Measurements from ENCODE around the gene SPEG.

The SPEG gene

GRCh38 chr2:219444566-219445091 lies 10.0 kb downstream of the SPEG start:
- no peak for DNase-seq

GRCh38 chr2:219445220-219445640 lies 10.6 kb downstream of the SPEG start:
- no peak for DNase-seq

DNA sequence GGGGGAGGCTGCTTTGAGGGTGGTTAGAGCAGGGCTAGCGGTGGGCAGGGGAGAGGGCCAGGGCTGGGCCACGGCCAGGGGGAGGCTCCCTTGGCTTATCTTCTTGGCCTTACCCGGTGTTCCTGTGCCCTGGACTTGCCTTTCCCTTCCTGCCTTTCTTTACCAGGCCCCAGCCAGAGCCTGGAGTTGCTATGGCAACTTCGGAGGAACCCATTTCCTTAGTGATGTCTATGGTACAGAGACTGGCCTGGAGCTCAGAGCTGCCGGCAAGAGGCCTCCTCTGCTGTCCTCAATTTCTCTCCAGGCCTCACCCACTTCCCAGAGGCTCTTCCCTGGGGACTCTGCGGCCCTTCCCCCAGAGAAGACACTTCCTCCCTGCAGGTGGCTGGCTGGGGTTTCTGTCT lies 11.5 kb downstream of the SPEG start:
- peak; percentile 76 for DNase-seq

DNA sequence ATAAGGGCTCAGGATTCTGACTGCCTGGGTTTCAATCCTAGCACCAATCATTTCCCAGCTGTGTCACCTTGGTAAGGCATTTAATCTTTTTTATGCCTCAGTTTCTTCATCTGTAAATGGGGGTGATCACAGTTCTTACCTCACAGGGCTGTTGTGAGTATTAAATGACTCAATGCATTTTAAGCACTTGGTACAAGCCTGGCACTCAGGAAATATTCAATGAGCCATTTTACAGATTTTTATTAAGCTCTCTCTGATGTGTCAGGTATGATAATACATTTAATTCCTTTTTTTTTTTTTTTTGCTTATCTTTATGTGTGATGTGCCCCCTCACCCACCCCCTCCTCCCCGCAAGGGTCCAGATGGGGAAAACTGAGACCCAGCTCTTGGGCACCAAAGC lies 12.0 kb downstream of the SPEG start:
- DNase-seq, result no peak

- peak; percentile 36 for DNase-seq
Observed at GRCh38 chr2:219447242-219448098, 12.8 kb downstream of the SPEG start.

DNA sequence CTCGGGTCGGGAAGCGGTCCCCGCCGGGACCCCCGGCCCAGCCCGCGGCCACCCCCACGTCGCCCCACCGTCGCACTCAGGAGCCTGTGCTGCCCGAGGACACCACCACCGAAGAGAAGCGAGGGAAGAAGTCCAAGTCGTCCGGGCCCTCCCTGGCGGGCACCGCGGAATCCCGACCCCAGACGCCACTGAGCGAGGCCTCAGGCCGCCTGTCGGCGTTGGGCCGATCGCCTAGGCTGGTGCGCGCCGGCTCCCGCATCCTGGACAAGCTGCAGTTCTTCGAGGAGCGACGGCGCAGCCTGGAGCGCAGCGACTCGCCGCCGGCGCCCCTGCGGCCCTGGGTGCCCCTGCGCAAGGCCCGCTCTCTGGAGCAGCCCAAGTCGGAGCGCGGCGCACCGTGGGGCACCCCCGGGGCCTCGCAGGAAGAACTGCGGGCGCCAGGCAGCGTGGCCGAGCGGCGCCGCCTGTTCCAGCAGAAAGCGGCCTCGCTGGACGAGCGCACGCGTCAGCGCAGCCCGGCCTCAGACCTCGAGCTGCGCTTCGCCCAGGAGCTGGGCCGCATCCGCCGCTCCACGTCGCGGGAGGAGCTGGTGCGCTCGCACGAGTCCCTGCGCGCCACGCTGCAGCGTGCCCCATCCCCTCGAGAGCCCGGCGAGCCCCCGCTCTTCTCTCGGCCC lies 13.6 kb downstream of the SPEG start:
- no peak for DNase-seq

- no peak for DNase-seq
Observed at GRCh38 chr2:219448776-219449341, 14.2 kb downstream of the SPEG start.

- DNase-seq, result no peak
Observed at GRCh38 chr2:219449609-219450008, 15.0 kb downstream of the SPEG start.

GRCh38 chr2:219451661-219452360 lies 17.2 kb downstream of the SPEG start:
- DNase-seq, result peak; percentile 53

- peak; percentile 99 for DNase-seq
Observed at GRCh38 chr2:219452361-219453317, 18.0 kb downstream of the SPEG start.

DNA sequence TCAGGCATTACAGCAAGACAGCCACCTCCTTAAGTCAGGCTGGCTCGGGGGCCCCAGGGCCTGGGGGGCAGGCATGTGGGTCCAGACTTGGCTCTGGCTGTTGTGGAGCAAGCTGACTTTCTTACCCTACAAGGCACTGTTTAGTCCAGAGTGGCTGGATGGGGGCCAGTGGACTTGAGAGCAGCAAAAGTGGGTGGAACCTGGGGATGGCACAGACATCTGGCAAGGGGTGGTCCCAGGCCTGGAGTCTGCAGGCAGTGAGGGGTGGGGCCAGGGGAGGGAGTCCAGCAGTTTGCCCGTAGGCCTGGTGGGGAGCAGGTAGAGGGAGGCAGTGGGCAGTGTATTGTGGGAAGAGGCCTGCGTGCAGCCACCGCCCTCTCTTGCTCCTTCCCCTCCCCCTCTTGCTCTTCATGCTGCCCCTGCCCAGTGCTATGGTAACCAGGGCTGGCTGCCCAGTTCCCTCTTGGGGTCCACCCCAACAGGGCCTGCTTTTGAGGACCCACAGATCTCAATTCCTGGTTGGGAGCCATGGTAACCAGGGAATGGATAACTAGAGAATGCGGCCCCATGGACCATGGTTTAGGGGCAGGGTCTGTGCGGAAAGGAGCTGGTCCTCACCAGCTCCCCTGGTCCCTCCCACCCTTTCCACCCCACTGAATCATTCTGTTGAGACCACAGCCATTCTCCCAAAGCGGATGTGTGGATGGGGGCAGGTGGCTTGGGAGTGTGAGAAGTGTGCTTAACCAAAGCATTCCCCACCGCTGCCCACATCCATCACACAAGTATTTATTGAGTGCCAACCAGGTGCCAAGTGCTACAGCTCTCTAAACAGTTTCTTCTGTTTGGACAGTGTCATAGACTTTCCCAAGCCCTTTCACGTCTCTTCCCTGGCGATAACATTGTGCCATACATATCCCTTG lies 19.3 kb downstream of the SPEG start:
- DNase-seq, result peak; percentile 98

DNA sequence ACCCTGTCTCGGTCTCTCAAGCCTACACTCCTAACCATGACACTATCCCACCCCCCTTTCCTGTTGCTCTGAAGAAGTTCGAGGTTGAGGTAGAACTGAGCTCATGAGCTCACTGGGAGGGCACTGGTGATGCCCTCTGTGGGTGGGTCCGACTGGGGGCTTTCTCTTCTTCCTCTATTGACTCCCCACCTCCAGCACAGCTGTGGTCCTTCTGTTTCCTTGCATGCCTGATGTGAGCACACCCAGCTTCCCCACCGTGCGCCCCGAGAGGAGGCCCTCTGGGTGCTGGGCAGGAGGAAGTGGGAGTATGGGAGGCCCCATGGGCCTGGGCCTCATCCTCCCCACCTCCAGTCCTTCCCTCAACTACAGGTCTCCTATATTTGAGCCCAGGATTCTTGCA lies 20.9 kb downstream of the SPEG start:
- DNase-seq, result no peak

DNA sequence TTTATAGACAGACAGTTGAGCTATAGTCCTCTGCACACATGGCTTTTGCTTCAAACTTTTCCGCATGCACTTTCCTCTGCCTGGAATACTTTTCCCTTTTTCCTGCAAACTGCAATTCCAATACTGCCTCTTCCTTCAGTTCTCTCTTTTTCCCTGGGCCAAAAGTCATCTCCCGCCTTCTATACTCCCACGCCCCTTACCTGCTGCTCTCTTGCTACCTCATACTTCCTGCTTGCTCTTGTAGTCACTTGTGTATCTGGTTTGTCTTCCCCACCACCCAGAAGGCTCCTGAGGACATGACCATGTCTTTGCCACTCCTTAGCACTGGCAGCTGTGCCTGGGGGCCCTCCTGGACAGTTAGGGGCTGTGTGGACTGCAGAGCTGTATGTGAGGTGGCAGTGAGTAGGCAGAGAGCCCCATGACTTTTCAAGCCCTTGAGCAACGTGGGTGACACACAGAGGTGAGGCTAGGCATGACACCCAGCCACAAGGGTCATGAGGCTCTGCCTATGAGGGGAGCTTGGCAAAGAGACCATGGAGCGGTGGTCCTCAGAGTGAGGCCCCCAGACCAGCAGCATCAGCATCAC lies 23.2 kb downstream of the SPEG start:
- no peak for DNase-seq

- DNase-seq, result no peak
Observed at GRCh38 chr2:219458996-219459395, 24.4 kb downstream of the SPEG start.

- peak; percentile 58 for DNase-seq
Observed at GRCh38 chr2:219459460-219460311, 25.0 kb downstream of the SPEG start.

DNA sequence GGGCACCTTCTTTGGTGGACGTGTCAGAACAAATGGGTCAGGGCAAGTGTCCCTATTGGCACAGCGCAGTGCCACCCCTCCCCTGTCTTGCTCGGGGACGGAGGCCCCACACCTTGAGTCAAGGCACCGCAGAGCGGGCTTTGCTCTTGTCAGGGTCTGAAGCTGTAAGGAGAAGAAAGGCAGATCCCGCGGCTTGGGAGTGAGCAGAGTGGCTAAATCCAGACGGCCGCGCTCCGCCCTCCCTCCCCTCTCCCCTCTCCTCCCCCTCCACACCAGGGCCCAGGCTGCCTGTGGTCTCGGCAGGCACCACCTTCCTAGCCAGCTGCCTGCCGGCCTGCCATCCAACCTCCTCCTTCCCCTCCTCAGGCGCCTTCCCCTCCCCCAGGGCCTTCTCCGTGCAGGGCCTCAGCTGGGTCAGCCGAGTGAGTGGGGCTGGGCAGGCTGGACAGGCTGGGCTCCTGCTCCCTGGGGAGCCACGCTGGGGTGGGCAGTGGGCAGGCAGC lies 25.8 kb downstream of the SPEG start:
- peak; percentile 92 for DNase-seq

- peak; percentile 57 for DNase-seq
Observed at GRCh38 chr2:219461047-219461514, 26.4 kb downstream of the SPEG start.

- no peak for DNase-seq
Observed at GRCh38 chr2:219461669-219462068, 27.0 kb downstream of the SPEG start.

DNA sequence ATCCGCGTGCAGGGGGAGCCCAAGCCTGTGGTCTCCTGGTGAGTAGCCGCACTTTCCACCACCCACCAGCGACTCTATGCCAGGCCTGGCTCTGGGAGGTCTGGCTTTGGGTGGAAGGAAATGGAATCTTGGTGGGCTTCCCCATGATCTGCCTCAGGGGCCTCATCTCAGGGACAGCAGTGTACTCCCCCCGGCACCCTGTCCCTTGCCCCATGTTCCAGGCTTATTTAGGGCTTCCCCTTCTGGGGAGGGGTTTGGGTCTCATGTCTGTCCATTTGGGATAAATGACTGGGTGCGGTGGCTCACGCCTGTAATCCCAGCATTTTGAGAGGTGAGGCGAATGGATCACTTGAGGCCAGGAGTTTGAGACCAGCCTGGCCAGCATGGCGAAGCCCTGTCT lies 27.7 kb downstream of the SPEG start:
- DNase-seq, result no peak

All from fibroblast of skin of back (primary cell).